ENCODE measurements around the gene CASK. TPM values are rescaled to one million over a fixed set of nuclear protein-coding genes. Genes with fewer than 3 reads are reported as not detected.

The CASK gene
- total RNA-seq, 2 donors from 2014 or later, result 90.8 to 107 TPM

DNA sequence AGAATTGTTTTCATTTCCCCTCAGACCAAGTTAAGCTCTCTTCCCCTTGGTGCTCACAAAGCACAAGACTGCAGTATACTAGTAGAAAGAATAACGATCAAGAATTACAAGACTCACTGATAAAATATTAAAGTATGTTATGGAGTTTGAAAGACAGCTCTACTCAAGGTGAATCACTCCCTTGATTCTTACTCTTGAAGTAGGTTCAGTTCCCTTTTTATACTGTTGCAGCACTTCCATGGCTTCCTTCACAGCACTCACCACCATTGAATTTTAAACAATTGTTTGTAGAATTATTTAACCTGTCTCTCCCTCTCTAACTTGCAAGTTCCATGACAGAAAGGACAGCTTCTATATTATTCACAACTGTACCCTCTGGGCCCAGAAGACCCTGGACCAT lies 42.2 kb downstream of the CASK start:
- H3K36me3 ChIP-seq, result no peaks in the 10 kb centered on the region
- no peaks in the 10 kb centered on the region for H3K4me1 ChIP-seq
- no peak overlapping the region for H3K4me3 ChIP-seq
- H3K9me3 ChIP-seq, result no peaks in the 10 kb centered on the region
- H3K27me3 ChIP-seq, result no peaks in the 10 kb centered on the region
- TF ChIP-seq, protein P1, sequence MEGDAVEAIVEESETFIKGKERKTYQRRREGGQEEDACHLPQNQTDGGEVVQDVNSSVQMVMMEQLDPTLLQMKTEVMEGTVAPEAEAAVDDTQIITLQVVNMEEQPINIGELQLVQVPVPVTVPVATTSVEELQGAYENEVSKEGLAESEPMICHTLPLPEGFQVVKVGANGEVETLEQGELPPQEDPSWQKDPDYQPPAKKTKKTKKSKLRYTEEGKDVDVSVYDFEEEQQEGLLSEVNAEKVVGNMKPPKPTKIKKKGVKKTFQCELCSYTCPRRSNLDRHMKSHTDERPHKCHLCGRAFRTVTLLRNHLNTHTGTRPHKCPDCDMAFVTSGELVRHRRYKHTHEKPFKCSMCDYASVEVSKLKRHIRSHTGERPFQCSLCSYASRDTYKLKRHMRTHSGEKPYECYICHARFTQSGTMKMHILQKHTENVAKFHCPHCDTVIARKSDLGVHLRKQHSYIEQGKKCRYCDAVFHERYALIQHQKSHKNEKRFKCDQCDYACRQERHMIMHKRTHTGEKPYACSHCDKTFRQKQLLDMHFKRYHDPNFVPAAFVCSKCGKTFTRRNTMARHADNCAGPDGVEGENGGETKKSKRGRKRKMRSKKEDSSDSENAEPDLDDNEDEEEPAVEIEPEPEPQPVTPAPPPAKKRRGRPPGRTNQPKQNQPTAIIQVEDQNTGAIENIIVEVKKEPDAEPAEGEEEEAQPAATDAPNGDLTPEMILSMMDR (IDR thresholded peaks at IDR 0.05), result no peak
- H3K9ac ChIP-seq (ENCODE audit: low read depth in 2 of 2, low read length in 2 of 2), result no peak overlapping the region
- no peak for DNase-seq
- H3K27ac ChIP-seq, result no peak overlapping the region
- intact Hi-C loops (cut with DNase I), result no loop called here

DNA sequence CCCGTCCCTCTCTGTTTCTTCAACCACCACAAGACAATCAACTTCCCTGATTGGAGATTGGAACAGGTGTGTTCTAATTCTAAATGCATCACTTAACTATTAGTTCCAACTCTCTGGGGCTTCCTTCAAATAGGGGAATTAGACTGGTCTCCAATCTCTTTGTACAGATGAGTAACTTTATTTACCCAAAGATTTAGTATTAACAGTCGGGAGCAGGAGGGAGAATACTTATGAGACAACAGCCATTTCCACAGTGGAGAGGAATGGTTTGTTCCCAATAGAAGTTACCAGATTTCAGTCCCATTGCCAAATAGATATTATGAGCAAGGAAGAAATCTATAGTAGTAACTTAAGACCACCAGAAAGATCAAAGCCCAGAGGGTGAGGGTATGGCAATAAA lies 46.2 kb downstream of the CASK start:
- TF ChIP-seq, protein P1 (IDR thresholded peaks at IDR 0.05), result no peak
- Histone ChIP-seq H3K9ac (ENCODE audit: low read depth in 2 of 2, low read length in 2 of 2) (no peak overlapping the region), H3K27ac (no peak overlapping the region), H3K4me3 (no peak overlapping the region), H3K27me3 (no peaks in the 10 kb centered on the region), H3K4me1 (no peaks in the 10 kb centered on the region), H3K9me3 (no peaks in the 10 kb centered on the region), H3K36me3 (no peaks in the 10 kb centered on the region)
- DNase-seq, result no peak
- intact Hi-C loops (cut with DNase I), result no loop called here

DNA sequence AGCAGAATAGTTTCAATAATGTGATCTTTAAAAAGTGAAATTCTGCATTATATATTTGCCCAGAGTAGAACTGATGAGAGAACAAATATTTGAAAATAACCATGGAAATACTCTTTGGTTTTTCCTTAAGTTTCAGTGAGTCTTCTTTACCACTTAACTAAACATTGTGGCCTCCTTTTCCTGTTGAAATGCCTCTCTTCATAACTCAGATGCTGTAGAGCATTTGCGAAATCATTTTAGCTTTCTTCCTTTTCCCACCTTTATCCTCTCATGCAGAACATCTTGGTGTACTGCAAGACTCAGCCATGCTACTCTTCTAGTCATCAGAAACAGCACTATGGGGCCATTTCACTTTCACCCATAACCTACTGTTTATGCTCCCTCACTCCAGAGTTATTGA lies 48.2 kb downstream of the CASK start:
- intact Hi-C loops (cut with DNase I), result no loop called here
- H3K9ac ChIP-seq (ENCODE audit: low read depth in 2 of 2, low read length in 2 of 2), result no peak overlapping the region
- TF ChIP-seq, protein P1 (IDR thresholded peaks at IDR 0.05), result no peak
- H3K4me3 ChIP-seq, result no peak overlapping the region
- H3K4me1 ChIP-seq, result no peaks in the 10 kb centered on the region
- DNase-seq, result no peak
- no peaks in the 10 kb centered on the region for H3K27me3 ChIP-seq
- no peaks in the 10 kb centered on the region for H3K36me3 ChIP-seq
- H3K9me3 ChIP-seq, result no peaks in the 10 kb centered on the region
- no peak overlapping the region for H3K27ac ChIP-seq

DNA sequence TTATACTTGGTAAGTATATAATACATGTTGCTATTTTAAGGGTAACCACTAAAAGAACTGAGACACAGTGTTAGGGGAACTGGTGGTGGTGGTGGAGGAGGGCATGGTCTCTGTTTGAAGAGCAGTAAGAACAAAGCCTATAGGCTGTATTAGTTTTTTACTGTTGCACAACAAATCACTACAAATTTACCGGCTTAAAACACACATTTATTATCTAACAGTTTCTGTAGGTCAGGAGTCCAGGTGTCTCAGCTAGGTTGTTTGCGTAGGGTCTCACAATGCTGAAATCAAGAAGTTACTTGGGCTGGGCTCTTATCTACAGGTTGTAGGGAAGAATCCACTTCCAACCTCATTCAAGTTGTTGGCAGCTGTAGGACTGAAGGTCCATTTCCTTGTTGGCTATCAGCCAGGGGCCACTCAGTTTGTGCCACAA lies 52.6 kb downstream of the CASK start:
- peak; percentile 34 for DNase-seq
- no peak overlapping the region for H3K4me3 ChIP-seq
- no peak overlapping the region for H3K9ac ChIP-seq (ENCODE audit: low read depth in 2 of 2, low read length in 2 of 2)
- intact Hi-C loops (cut with DNase I), result no loop called here
- no peaks in the 10 kb centered on the region for H3K4me1 ChIP-seq
- no peak overlapping the region for H3K27ac ChIP-seq
- H3K36me3 ChIP-seq, result no peaks in the 10 kb centered on the region
- H3K9me3 ChIP-seq, result no peaks in the 10 kb centered on the region
- H3K27me3 ChIP-seq, result no peaks in the 10 kb centered on the region
- TF ChIP-seq, protein P1 (IDR thresholded peaks at IDR 0.05), result no peak

DNA sequence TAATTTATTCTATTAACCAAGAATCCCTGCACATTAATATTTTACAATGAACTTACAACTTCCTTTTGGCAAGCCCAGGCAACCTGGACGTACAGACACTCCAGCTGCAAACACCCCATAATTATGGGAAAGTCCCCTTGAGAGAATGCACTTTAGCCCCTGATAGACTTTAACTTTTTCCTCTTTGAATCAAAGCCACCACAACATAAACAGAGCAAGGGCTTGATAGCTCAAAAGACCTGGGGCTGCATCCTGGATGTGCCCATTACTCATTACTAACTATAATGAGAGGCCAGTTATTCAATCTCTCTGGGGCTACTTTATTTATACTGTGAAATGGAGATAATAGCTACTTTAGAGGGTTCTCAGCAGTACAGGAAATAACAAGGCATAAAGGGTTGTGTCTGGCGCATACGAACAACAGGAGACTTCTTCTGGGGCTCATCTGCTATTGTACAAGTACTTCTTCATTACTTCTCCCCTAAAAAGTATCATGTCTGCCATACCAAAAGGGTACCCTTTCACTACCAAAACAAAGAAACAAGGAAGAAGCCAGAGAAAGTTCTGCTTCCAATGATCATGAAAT lies 54.9 kb downstream of the CASK start:
- H3K4me3 ChIP-seq, result no peak overlapping the region
- H3K27ac ChIP-seq, result no peak overlapping the region

More for the DNA sequence above, 54.9 kb downstream of the CASK start:
- Histone ChIP-seq H3K4me1 (no peaks in the 10 kb centered on the region), H3K9ac (ENCODE audit: low read depth in 2 of 2, low read length in 2 of 2) (no peak overlapping the region), H3K9me3 (no peaks in the 10 kb centered on the region), H3K27me3 (no peaks in the 10 kb centered on the region), H3K36me3 (no peaks in the 10 kb centered on the region)
- intact Hi-C loops (cut with DNase I), result no loop called here
- DNase-seq, result no peak
- TF ChIP-seq, protein P1 (IDR thresholded peaks at IDR 0.05), result no peak
